B cell (primary cell): ENCODE measurements around the gene ACKR1. TPM values are rescaled to one million over a fixed set of nuclear protein-coding genes. Genes with fewer than 3 reads are reported as not detected.

ENCODE experiments used
- ATAC-seq: fragments of 200-7000 bp; cut with Tn5 transposase; one replicate; pipeline ENCODE4 v1.10.0; 2021; ENCODE audit warnings: low read depth, mild to moderate bottlenecking, moderate number of reproducible peaks, moderate library complexity
- CTCF ChIA-PET: fragments of 350-600 bp; sonication (Branson Sonifier 250); formaldehyde crosslinking; loops from one replicate; lab custom pipeline; 2021; ENCODE audit warnings: antibody characterized with exemption, inconsistent platforms; lab: Charles Lee
- POLR2A ChIA-PET: fragments of 350-600 bp; sonication (Branson Sonifier 250); formaldehyde crosslinking; loops from one replicate; lab custom pipeline; 2021; ENCODE audit warnings: antibody characterized with exemption; lab: Charles Lee
- DNase-seq: peaks from one replicate; pipeline ENCODE4 v3.0.0; 2013
- H2AFZ ChIP-seq: 2 replicates; pipeline ENCODE4 v1.6.1; 2012; ENCODE audit warnings: mild to moderate bottlenecking, low read depth, low read length; ENCODE audit not compliant: insufficient read depth, poor library complexity, severe bottlenecking
- H3K27ac ChIP-seq, 2 donors: 1 replicate in 1 of 2; 2 replicates in 1 of 2; pipeline ENCODE4 v1.5.1; 2012 to 2013; ENCODE audit warnings: low read length in 2 of 2, mild to moderate bottlenecking in 2 of 2, moderate library complexity in 1 of 2
- H3K27me3 ChIP-seq, 4 experiments: fragments of 200-600 bp in 1 of 4; sonication (generic) in 1 of 4; replicated peaks in 1 of 4; 1 replicate in 2 of 4; 2 replicates in 2 of 4; pipeline versions ENCODE4 v1.6.1 to v1.7.0; 2013 to 2016; ENCODE audit warnings: low read length in 3 of 4, mild to moderate bottlenecking in 2 of 4, mixed read lengths in 1 of 4, moderate library complexity in 1 of 4; ENCODE audit not compliant: insufficient read depth in 4 of 4, control insufficient read depth in 3 of 4; ENCODE audit errors: control extremely low read depth in 1 of 4
- H3K36me3 ChIP-seq, 2 experiments: replicated peaks in 1 of 2; 1 replicate in 1 of 2; 2 replicates in 1 of 2; pipeline versions ENCODE4 v1.6.1 to v1.7.1; 2013; ENCODE audit warnings: low read length in 1 of 2; ENCODE audit not compliant: insufficient read depth in 2 of 2, control insufficient read depth in 1 of 2; ENCODE audit errors: control extremely low read depth in 1 of 2, extremely low read depth in 1 of 2
- H3K4me1 ChIP-seq, 2 donors: fragments of 200-600 bp in 1 of 2; sonication (generic) in 1 of 2; 1 replicate in 1 of 2; 2 replicates in 1 of 2; pipeline versions ENCODE4 v1.5.1 to v1.6.1; 2013 to 2017; ENCODE audit warnings: low read length in 2 of 2; ENCODE audit not compliant: control insufficient read depth in 2 of 2, insufficient read depth in 2 of 2
- H3K4me2 ChIP-seq: replicated peaks from 2 replicates; pipeline ENCODE3; 2012; ENCODE audit warnings: mild to moderate bottlenecking, low read depth, low read length; ENCODE audit not compliant: poor library complexity, severe bottlenecking
- H3K4me3 ChIP-seq, 5 experiments: fragments of 200-600 bp in 1 of 5; sonication (generic) in 1 of 5; 1 replicate in 3 of 5; 2 replicates in 2 of 5; pipeline versions ENCODE4 v1.5.1 to v1.7.0; 2011 to 2016; ENCODE audit warnings: low read length in 4 of 5, mild to moderate bottlenecking in 4 of 5, low read depth in 2 of 5, control low read depth in 1 of 5, moderate library complexity in 1 of 5; ENCODE audit not compliant: insufficient read depth in 1 of 5; ENCODE audit errors: control extremely low read depth in 1 of 5, extremely low read depth in 1 of 5
- H3K79me2 ChIP-seq: fragments of 200-600 bp; sonication (generic); one replicate; pipeline ENCODE4 v1.6.0; 2016; ENCODE audit warnings: low read length; ENCODE audit not compliant: control insufficient read depth, insufficient read depth
- H3K9ac ChIP-seq: fragments of 200-600 bp; sonication (generic); 2 replicates; pipeline ENCODE4 v1.6.1; 2017; ENCODE audit warnings: mild to moderate bottlenecking, low read length, moderate library complexity
- H3K9me3 ChIP-seq, 3 donors: one replicate each; pipeline versions ENCODE4 v1.6.1 to v1.7.1; 2013; ENCODE audit warnings: low read length in 2 of 3; ENCODE audit not compliant: control insufficient read depth in 2 of 3, insufficient read depth in 1 of 3; ENCODE audit errors: control extremely low read depth in 1 of 3
- H4K20me1 ChIP-seq: 2 replicates; pipeline ENCODE4 v1.6.0; 2012; ENCODE audit warnings: mild to moderate bottlenecking, low read length; ENCODE audit not compliant: insufficient read depth, control insufficient read depth, poor library complexity, severe bottlenecking
- H3K27ac Mint-ChIP-seq: one replicate; pipeline ENCODE4 v1.8.0; 2021; ENCODE audit warnings: mixed read lengths
- H3K27me3 Mint-ChIP-seq: one replicate; pipeline ENCODE4 v1.8.0; 2021; ENCODE audit warnings: mixed read lengths
- H3K4me1 Mint-ChIP-seq: one replicate; pipeline ENCODE4 v1.8.0; 2021; ENCODE audit warnings: mixed read lengths
- H3K4me3 Mint-ChIP-seq: one replicate; pipeline ENCODE4 v1.8.0; 2021; ENCODE audit warnings: mixed read lengths
- H3K9me3 Mint-ChIP-seq: one replicate; pipeline ENCODE4 v1.8.0; 2022; ENCODE audit warnings: mixed read lengths; ENCODE audit not compliant: insufficient read depth
- CTCF ChIP-seq: fragments of 200-600 bp; IDR thresholded peaks from one replicate; pipeline ENCODE4 v1.8.0; 2022; ENCODE audit warnings: antibody characterized with exemption, mild to moderate bottlenecking
- EZH2 ChIP-seq: IDR thresholded peaks from 2 replicates; pipeline ENCODE4 v1.6.1; 2012; ENCODE audit warnings: borderline replicate concordance, low read depth, mild to moderate bottlenecking, moderate library complexity, low read length; ENCODE audit not compliant: insufficient read depth, poor library complexity, severe bottlenecking
- WGBS: methylation state at CpG from one replicate; pipeline ENCODE4 v1.1.5; 2013; ENCODE audit warnings: missing lambda C conversion rate; ENCODE audit not compliant: insufficient coverage; 5-methylcytosine and 5-hydroxymethylcytosine counted together
- intact Hi-C: fragments of 100-400 bp; cut with micrococcal nuclease; formaldehyde crosslinking; loops from one replicate; pipeline ENCODE4 v1.10.0; 2022
- polyA plus RNA-seq: library from polyadenylated mRNA; depleted of rRNA; stranded (reverse); fragments of >200 nt; gene quantifications from 2 replicates; pipeline ENCODE4 v1.2.3, GENCODE V29; 2012
- total RNA-seq, 2 donors: library from RNA; stranded (reverse); fragments of 120-200 nt in 1 of 2; gene quantifications; 1 replicate in 1 of 2; 2 replicates in 1 of 2; pipeline versions ENCODE4 v1.2.3 to v1.2.4, GENCODE V29; 2013 to 2022

Gene ACKR1
- total and polyA plus RNA-seq, 2 donors (not counting 1 experiment from before 2014, with no cell fraction given) = 0.04 TPM; not detected in 1

DNA sequence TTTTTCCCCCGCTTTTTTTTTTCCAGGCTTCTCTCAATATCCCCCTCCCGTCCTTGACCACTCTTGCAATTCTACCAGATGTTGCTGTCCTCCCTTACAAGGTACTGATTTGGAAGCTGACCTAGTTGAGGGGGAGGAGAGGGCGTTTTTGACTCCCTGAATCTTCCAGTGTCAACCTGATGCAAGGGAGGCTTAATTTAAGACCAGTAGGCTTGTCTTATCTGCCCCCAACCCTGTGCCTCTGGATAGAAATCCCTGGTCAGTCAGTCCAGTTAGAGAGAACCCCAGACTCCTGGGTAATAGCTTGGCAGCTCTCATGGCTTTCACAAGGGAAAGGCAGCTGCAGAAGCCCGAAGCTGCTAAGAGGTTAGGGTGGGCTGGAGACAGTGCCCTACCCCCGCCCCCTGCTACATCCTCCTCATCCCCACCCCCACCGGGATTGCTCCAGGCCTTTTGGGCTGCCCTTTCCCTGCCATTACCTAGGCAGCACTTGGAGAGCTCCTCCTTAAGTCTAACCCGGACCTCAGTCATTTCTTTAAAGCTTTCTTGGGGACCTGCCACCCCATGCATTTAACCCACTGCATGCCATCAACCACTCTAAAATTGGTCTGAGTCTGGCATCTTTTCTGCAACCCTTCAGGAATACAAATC is 3.6 kb downstream of the ACKR1 start:
- ChIA-PET CTCF (interaction anchor here (0.8 to 10.7 kb wide), 10 partner anchors 8 to 799 kb away, joined by 3 to 240 read pairs (median 4); no protein-coding TSS in a partner anchor), POLR2A (no interaction called here)
- intact Hi-C loops = no loop called here
- Histone ChIP-seq H3K79me2 (no peaks in the 10 kb centered on the region), H3K4me2 (no peak overlapping the region), H3K9me3 (no peaks in the 10 kb centered on the region), H3K36me3 (no peaks in the 10 kb centered on the region), H3K27ac (no peak overlapping the region), H2AFZ (no peak overlapping the region), H3K4me3 (no peak overlapping the region), H3K27me3 (peaks cover 0 to 47% (median 11%) of the 10 kb centered on the region in 4 experiments), H3K9ac (no peak overlapping the region), H3K4me1 (peaks cover 0 to 3% of the 10 kb centered on the region in 2 donors), H4K20me1 (no peaks in the 10 kb centered on the region)
- DNase-seq (no peak), ATAC-seq (no peak)
- Mint-ChIP-seq H3K4me1 (peaks cover 2% of the 10 kb centered on the region), H3K27me3 (peaks cover 70% of the 10 kb centered on the region), H3K9me3 (no peaks in the 10 kb centered on the region), H3K4me3 (no peak overlapping the region), H3K27ac (no peak overlapping the region)
- 11% methylated on average over 3 of the region's 7 CpGs for WGBS
- no peak for TF ChIP-seq EZH2

DNA sequence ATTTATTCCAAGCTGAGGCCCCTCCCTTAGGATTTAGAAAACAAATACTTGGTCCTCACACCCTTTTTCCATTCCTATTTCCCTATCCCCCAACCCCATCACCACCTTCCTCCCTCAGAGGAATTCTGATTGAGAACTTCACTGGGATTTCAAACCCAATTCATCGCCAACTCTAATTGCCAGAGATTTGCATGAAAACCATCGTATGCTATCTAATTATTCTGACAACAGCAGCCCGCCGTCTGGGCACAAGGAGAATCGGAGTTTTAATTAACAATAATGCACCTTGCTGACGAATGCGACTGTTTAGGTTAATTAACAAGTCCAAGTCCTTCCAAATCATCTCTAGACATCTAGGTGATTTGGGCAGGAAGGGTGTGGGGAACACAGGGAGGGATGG is 4.4 kb downstream of the ACKR1 start:
- ChIA-PET POLR2A (no interaction called here), CTCF (interaction anchor here (1.0 to 10.7 kb wide), 7 partner anchors 9 to 75 kb away, joined by 3 to 240 read pairs (median 4); no protein-coding TSS in a partner anchor)
- Histone ChIP-seq H3K79me2 (no peaks in the 10 kb centered on the region), H3K9ac (no peak overlapping the region), H3K36me3 (no peaks in the 10 kb centered on the region), H2AFZ (no peak overlapping the region), H4K20me1 (no peaks in the 10 kb centered on the region), H3K27me3 (peaks cover 0 to 47% (median 11%) of the 10 kb centered on the region in 4 experiments), H3K4me2 (no peak overlapping the region), H3K4me1 (peaks cover 0 to 3% of the 10 kb centered on the region in 2 donors), H3K9me3 (no peaks in the 10 kb centered on the region), H3K4me3 (no peak overlapping the region), H3K27ac (no peak overlapping the region)
- no peak overlapping the region for H3K27ac Mint-ChIP-seq
- intact Hi-C loops = no loop called here
- WGBS = 86% methylated on average over 2 of the region's 7 CpGs
- H3K4me1 Mint-ChIP-seq = peaks cover 2% of the 10 kb centered on the region
- H3K9me3 Mint-ChIP-seq = no peaks in the 10 kb centered on the region
- no peak for TF ChIP-seq CTCF
- TF ChIP-seq EZH2 = no peak
- H3K27me3 Mint-ChIP-seq = peaks cover 66% of the 10 kb centered on the region
- DNase-seq (no peak), ATAC-seq (no peak)
- no peak overlapping the region for H3K4me3 Mint-ChIP-seq
